ENCODE data around the gene PSMD13.

Gene PSMD13

DNA sequence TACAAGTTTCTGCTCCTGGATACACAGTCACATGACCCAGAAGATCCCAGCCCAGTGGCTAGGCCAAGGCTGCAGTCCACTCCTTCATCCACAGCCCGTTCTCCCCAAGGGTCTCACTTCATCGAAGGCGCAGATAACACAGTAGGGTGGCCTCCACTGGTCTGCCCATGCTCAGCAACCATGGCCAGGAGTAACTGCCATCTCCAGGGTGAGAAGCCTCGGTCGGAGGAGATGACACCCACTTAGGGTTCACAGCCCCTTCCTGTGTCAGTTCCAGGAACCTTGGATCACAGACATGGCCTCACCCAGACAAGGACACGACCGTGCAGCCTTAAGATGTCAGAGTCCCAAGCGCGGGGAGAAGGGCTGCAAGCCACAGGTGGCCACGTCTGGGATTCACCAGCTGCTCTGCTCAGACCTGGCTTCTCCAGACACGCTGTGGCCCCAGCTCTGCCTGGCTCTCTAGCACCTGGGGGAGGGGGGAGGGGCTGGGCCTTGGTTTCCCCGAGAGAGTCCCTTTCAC is 32.1 kb upstream of the PSMD13 start:
- DNase-seq (ENCODE audit: low spot score): no peak

- DNase-seq (ENCODE audit: low spot score): no peak
Measured at GRCh38 chr11:205221-206001, 31.4 kb upstream of the PSMD13 start.

- no peak for DNase-seq (ENCODE audit: low spot score)
Measured at GRCh38 chr11:206002-206384, 30.8 kb upstream of the PSMD13 start.

- DNase-seq (ENCODE audit: low spot score): no peak
Measured at GRCh38 chr11:206526-207207, 30.1 kb upstream of the PSMD13 start.

DNA sequence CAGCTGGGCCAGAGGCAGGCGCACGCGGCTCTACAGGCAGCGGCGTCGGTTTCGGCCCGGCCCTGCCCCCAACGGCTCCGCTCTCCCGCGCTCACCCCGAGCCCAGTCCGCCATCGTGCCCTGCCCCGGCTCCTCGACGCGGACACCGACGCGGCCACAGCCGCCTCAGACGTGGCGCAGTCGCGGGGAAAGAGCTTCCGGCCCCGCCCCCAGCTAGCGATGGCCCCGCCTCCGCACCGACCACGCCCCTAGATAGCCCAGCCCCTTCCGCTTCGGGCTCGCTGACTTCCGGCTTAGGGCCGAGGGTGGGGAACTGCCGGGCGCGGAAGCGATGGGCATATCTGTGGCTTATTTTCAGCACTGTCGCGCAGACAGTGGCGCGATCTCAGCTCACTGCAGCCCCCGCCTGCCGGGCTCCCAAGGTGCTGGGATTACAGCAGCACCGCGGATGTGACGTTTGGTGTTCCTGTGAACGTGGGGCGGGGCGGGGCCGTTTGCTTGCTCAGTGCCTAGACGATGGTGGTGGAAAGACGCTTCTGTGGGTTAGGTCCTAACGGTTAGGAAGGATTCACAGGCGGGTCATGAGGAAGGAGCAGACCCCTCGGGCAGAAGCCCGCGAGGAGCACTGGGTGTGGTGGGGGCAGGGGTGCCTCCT is 29.4 kb upstream of the PSMD13 start, which contains the start of the genes BET1L and RIC8A:
TSS of gene BET1L (minus strand) at position 192 of the 655 bp plus-strand sequence. CDS start at position 114, 78 bp downstream.
TSS of gene RIC8A (plus strand) at position 501 of the 655 bp plus-strand sequence. CDS start 1,147 bp downstream, outside the sequence.
- peak; percentile 98 for DNase-seq (ENCODE audit: low spot score)

GRCh38 chr11:207863-208180 is 29.0 kb upstream of the PSMD13 start:
- DNase-seq (ENCODE audit: low spot score): no peak

DNA sequence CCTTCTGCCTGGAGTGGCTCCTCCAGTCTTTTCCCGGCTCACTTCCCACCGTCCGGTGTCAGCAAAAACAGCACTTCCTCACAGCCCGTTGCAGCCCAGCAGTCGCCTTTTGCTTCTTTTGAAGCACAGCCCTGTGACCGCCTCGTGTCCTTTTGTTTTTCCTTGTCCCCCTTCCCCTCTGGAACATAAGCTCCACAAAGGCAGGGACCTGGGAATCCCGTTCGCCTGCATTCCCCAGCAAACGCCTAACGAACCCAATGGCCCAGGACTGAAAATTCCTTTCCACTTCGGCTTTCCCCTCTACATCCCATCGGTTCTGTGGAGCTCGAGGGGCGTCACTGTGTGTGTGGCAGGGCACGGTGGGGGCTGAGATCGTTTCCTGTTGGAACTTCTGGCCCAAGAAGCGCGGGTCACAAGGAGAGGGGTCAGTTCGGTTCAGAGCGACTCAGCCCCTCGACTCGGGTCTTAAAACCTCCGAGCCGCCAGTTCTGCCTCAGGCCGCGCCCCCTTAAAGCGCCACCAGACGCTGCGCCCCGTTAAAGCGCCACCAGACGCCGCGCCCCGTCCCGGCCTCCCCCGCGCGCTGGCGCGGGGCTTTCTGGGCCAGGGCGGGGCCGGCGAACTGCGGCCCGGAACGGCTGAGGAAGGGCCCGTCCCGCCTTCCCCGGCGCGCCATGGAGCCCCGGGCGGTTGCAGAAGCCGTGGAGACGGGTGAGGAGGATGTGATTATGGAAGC is 28.4 kb upstream of the PSMD13 start:
- DNase-seq (ENCODE audit: low spot score): peak; percentile 80

DNA sequence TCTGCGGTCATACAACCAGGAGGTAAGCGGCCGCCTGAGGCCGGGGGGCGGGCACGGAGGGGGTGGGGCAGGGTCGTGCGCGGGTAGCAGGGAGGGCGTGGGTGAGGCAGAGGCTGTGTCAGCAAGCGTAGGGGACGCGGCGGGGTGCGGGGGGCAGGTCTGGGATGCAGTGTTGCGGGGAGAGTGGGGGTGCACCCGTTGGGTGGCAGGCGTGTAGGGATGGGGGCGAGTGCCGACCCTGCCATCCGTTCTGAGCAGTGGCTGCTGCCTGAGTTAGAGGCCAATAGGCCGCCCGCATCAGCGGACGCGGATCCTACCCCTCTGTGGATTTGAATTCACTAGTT is 27.9 kb upstream of the PSMD13 start:
- DNase-seq (ENCODE audit: low spot score): no peak

GRCh38 chr11:209275-210121 is 27.3 kb upstream of the PSMD13 start:
- DNase-seq (ENCODE audit: low spot score): no peak

DNA sequence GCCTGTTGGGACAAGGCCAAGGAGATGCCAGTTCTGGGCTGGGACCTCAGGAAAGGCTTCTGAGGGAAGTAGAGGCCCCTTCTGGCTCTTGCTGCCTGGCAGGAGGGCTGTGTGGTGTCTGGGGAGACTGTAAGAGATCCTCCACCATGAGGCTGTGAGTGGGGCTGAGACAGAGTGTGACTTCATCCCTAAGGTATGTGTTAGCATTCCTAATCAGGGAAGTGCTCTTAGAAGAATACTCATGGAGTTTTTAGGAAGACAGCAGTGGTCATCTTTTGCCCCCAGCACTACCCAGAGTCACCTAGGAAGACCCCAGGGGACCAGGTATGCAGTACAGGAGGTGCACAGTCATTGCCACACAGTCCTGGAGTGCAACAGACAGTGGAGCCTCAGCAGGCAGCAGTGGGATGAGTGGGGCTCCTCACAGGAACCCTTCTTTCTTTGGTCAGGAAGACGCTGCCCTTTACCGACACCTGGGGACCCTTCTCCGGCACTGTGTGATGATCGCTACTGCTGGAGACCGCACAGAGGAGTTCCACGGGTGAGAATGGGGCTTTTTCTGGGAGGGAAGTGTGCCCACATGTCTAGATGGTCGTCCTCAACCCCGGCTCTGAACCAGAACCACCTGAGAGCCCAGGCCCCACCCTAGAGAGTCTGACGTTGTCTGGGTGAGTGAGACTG is 26.5 kb upstream of the PSMD13 start:
- DNase-seq (ENCODE audit: low spot score): no peak

- no peak for DNase-seq (ENCODE audit: low spot score)
Measured at GRCh38 chr11:210803-211180, 26.0 kb upstream of the PSMD13 start.

GRCh38 chr11:211295-211694 is 25.5 kb upstream of the PSMD13 start:
- no peak for DNase-seq (ENCODE audit: low spot score)

DNA sequence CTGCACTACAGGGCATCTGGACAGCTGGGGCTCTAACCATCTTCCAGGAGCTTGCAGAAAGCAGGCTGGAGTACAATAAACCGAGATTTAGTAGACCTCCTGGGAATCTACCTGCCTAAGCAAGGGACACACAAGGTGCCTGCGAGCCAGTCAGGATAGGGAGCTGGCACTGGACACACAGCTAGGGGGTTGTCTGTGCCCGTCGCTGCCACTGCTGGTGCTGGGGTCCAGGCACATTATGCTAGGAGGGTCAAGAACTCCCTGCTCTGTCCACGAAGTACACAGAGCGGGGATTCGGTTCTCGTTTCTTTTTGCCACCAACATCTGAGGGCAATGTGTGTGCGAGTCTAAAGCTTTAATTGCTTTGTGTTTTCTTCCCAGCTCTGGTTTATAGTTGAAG is 25.0 kb upstream of the PSMD13 start:
- no peak for DNase-seq (ENCODE audit: low spot score)

GRCh38 chr11:212150-213100 is 24.4 kb upstream of the PSMD13 start:
- DNase-seq (ENCODE audit: low spot score): no peak

- DNase-seq (ENCODE audit: low spot score): no peak
Measured at GRCh38 chr11:213111-213510, 23.7 kb upstream of the PSMD13 start.

GRCh38 chr11:214083-214482 is 22.7 kb upstream of the PSMD13 start:
- no peak for DNase-seq (ENCODE audit: low spot score)

GRCh38 chr11:215581-216037 is 21.2 kb upstream of the PSMD13 start:
- DNase-seq (ENCODE audit: low spot score): no peak

DNA sequence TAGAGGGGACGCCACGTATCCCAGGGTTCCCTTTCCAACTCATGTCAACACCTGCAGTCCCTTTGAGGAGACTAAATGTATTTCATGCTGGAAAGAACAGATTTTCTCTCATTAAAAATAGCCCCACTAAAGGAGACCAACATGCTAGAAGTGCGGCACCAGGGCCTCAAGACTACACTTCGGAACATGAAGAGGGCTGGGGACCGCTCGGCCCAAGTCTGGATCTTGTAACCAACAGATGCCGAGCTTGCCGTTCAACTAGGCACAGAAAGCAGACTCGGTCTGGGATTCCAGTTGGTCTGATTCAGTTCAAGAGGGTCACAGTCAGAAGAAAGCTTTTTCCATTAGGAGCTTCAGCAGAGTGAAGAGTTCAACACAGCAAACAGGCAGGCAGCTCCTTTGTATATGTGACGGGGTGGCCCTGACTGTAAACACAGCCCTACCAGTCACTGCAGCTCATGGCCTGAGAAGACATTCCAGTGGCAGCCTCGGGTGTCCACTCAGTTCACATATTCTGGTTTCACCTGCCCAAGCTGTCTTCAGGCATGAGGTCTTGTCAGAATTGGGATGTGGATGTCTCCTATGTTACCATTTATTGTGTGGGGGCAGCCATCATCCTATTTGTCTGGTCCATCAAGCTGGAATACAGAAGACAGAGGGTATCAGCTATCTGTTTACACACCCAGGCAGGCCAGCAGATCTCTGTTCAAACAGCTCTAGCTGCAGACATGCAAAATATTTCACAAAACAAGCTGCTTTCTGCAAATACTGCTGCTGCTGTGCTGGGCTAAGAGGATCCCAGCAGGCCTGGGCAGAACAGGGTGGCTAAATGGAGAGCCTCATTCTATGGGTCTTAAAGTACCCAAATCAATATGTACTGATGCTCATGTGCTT is 20.4 kb upstream of the PSMD13 start:
- no peak for DNase-seq (ENCODE audit: low spot score)
